HG02610 (cell line): ENCODE measurements around the gene TMSB4X.
A peak's percentile ranks its signal among the peaks of the same experiment; 100 is the strongest.
"Not testable (repeated sequence)": the region's sequence is repeated elsewhere in the genome, so short reads cannot be mapped to it uniquely, and the experiment has no call there.

Experiments used
- ATAC-seq: cut with Tn5 transposase; IDR thresholded peaks from one replicate; pipeline ENCODE4 v1.9.1; 2021; ENCODE audit warnings: mild to moderate bottlenecking, moderate library complexity; ENCODE audit not compliant: unreplicated experiment

Gene TMSB4X

GRCh38 chrX:12975991-12976558, 1.2 kb downstream of the TMSB4X start:
- no peak for ATAC-seq

GRCh38 chrX:12976819-12977732, 2.2 kb downstream of the TMSB4X start:
- not testable (repeated sequence) for ATAC-seq

- ATAC-seq: peak; percentile 9
Measured at GRCh38 chrX:12977761-12978204, 2.9 kb downstream of the TMSB4X start.

GRCh38 chrX:12978205-12979025, 3.5 kb downstream of the TMSB4X start:
- ATAC-seq: peak; percentile 45

- ATAC-seq: no peak
Measured at GRCh38 chrX:12979026-12979607, 4.2 kb downstream of the TMSB4X start.

GRCh38 chrX:12979616-12980015, 4.7 kb downstream of the TMSB4X start:
- no peak for ATAC-seq

GRCh38 chrX:12980039-12980438, 5.1 kb downstream of the TMSB4X start:
- ATAC-seq: not testable (repeated sequence)

GRCh38 chrX:12981880-12982279, 7.0 kb downstream of the TMSB4X start:
- ATAC-seq: no peak

GRCh38 chrX:12984603-12985319, 9.9 kb downstream of the TMSB4X start:
- peak; percentile 72 for ATAC-seq

- ATAC-seq: peak; percentile 5
Measured at GRCh38 chrX:12985331-12985730, 10.4 kb downstream of the TMSB4X start.

GRCh38 chrX:12986164-12986779, 11.4 kb downstream of the TMSB4X start:
- no peak for ATAC-seq

- ATAC-seq: no peak
Measured at GRCh38 chrX:12986886-12987285, 12.0 kb downstream of the TMSB4X start.

GRCh38 chrX:12987340-12987739, 12.4 kb downstream of the TMSB4X start:
- no peak for ATAC-seq

- ATAC-seq: no peak
Measured at GRCh38 chrX:12987900-12988594, 13.1 kb downstream of the TMSB4X start.

- no peak for ATAC-seq
Measured at GRCh38 chrX:12988797-12989196, 13.9 kb downstream of the TMSB4X start.

- no peak for ATAC-seq
Measured at GRCh38 chrX:12989461-12989860, 14.6 kb downstream of the TMSB4X start.

- ATAC-seq: no peak
Measured at GRCh38 chrX:12991575-12991974, 16.7 kb downstream of the TMSB4X start.

GRCh38 chrX:12992544-12993118, 17.7 kb downstream of the TMSB4X start:
- ATAC-seq: no peak

- no peak for ATAC-seq
Measured at GRCh38 chrX:12993826-12994225, 18.9 kb downstream of the TMSB4X start.
